GM21447 (cell line): ENCODE measurements around the gene ST3GAL5.

Source experiments
- ATAC-seq: cut with Tn5 transposase; IDR thresholded peaks from one replicate; pipeline ENCODE4 v1.9.1; 2021; ENCODE audit not compliant: unreplicated experiment

ST3GAL5 gene

DNA sequence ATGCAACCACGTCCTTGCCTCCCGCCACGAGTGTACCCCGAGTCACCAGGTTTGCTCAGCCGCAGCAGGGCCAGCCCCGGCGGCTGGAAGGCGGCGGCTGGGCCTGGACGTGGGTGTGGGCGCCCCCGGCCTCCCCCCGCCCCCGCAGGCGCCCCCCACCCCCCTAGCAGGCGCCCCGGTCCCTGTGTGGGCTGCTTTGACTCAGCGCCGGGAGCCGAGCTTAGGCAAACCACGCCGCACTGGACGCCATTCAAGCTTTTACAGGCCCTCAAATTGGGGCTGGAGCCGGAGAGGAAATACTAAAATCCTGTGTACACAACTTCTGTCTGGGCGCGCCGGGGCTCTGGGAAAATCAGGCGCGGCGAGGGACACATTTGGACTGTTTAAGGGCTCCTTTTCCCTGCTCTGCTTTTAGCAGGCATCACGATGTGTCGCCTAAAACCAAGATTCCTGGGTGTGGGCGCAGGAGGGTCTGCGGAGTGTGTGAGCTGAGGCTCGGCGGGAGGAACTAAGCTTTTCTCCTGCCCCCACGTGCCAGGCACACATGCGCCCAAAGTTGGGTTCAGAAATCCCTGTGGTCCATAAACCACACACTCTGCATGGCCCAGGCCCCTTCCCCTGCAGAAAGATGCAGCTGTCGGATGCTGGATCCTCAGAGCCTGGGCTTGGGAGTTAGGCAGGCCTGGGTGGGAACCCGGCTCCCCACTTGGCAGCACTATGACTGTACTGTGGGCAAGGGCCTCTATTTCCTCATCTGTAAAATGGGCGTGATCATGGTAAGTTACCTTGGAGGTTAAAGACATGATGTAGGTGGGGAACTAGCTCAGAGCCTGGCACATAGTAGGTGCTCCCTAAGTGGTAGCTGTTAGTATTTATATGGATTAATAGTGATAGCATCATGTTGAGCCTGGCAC lies 77.4 kb downstream of the ST3GAL5 start:
- ATAC-seq = no peak

DNA sequence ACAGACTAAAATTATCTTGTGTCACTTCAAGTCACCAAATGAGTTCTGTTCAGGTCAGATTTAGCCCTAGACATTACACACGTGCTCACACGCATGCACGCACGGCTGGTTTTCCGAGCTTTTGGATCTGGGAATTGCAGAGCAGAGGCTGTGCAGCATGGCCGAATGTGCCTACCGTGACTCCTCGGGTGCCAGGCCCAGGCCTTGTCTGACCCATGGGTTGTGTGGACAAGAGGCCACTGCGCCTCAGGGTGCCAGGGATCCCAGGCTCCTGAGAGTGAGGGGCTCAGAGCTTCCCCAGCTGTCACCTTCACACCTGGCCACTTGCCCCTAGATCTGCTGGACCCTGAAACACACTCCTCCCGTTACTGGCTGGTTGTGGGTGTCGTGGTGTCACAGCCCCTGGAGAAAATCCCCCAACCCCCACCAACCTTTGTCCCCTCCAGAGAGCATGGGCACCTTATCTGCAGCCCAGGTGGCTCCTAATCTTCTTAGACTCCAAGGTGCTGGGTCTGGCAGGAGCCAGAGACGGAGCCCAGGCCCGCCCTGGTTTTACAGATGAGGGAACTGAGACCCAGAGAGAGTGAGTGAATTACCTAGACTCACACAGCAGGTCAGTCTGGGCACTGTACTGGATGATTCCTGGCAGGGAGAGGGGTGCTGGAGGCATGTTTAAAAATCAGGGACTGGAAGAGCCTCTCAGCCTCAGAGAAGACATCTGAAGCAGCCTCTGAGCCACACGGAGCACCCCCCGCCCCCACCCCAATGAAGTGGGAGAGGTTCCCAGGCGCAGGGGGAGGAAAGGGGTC lies 78.2 kb downstream of the ST3GAL5 start:
- no peak for ATAC-seq

DNA sequence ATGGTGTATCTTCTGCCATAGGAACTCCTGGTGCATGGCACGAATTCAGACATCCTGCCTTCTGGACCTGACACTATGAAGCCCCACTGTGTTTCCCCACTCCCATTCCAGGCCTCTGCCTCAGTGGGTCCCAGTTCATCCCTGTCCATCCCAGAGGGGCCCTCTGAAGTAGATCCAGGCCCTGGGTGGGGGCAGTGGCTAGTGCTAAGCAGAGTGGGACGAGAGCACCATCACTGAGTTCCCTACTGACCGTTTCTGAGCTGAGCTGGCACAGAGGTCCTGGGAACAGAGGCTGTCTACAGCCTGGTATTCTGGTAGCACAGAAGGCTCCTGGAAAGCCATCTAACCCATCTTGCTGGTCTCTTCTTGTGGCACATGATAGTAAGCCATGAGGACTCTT lies 81.0 kb downstream of the ST3GAL5 start:
- ATAC-seq = no peak

DNA sequence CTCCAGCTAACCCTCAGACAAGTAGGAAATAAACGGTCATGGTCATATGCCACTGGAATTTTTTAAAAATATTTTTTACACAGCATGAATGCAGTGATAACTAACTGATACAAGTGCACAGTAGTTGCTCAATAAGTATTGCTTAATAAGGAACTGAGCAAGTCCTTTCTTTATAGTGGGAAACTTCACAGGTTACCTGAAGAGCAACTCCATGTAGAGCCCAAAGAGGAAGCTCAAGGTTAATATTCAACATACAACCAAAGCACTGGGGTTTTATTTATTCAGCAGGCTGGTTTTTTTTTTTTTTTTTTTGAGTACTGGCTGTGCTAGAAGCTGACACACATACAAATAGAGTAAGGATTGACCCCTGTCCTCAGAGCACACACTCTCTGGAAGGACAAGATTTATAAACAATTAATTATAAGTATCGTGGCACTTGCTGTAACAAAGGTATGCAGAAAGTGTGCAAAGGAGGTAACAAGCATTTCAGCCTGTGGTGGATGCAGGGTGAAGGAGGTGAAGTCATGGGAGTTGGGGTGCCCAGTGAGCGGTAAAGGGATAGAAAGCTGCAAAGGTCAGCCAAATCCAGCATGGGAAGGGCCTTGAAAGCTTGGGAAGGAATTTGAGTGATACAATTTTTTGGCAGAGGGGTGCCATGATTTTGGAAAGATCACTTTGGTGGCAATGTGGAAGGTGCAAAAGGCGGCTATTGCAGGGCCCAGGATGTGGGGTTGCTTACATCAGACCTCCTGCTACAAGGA lies 82.3 kb downstream of the ST3GAL5 start:
- no peak for ATAC-seq

DNA sequence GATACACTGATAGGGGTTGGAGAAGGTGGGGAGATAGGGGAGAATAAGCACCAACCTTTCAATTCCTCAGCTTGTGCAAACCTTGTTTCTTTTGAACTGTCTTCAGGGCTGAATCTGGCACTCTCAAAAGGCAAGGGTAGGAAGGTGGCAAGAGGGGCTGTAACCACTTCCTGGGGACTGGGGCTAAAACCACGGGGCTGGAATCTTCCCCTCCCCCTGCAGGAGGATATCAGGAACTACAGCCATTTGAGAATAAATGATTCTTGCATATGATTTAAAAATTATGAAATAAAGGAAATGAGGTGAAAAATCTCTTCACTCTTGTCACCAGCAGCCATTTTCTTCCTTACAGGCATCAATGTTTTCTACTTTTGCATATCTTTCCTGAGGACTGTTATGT lies 84.2 kb downstream of the ST3GAL5 start:
- ATAC-seq = no peak

DNA sequence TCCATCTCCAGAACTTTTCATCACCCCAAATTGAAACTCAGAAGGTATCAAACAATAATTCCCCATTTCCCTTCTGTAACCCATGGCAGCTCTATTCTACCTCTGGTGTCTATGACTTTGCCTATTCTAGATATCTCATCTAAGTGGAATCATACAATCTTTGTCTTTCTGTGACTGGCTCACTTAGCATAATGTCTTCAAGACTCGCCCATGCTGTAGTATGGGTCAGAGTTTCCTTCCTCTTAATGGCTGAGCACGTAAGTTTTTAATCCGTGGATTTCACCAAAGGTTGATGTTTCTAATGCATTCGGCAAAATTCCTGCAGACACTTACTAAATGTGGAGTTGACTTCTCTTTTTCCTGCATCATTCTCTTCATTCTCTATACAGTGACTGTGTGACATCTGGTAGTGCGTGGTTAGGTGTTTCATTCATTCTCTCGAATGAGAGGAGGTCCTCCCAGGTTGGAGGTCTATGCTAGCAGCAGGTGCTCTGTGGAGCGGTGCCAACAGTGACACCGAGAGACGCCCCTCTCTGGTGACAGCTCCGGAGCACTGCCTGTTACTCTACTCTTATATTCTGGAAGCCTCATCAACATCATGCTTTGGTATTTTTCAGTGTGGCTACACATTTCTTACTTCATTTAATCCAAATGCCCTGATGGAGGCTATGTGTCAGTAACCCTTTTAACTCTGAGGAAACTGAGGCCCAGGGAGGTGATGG lies 84.9 kb downstream of the ST3GAL5 start:
- no peak for ATAC-seq

DNA sequence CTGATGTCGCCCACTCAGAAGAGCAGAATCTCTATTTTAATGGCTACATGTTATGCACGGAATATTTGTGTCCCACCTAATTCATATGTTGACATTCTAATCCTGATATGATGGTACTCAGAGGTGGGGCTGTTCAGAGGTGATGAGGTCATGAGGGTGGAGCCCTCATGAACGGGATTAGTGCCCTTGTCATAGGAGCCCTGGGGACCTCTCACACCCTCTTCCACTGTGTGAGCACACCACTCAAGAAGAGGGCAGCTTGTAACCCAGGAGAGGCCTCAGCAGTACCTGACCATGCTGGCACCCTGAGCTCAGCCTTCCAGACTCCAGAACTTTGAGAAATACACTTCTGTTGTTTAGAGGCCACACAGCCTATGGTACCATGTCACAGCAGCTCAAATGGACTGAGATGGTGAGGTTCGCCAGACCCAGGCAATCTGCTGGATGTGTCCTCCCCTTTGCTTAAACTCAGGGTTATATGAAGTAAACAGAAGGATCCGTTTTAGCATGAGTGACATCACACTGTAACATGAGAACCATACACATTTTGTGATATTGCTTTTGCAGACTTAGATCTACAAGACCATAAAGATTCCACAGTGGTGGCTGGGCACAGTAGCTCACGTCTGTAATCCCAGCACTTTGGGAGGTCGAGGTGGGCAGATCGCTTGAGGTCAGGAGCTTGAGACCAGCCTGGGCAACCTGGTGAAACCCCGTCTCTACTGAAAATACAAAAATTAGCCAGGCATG lies 86.3 kb downstream of the ST3GAL5 start:
- no peak for ATAC-seq

DNA sequence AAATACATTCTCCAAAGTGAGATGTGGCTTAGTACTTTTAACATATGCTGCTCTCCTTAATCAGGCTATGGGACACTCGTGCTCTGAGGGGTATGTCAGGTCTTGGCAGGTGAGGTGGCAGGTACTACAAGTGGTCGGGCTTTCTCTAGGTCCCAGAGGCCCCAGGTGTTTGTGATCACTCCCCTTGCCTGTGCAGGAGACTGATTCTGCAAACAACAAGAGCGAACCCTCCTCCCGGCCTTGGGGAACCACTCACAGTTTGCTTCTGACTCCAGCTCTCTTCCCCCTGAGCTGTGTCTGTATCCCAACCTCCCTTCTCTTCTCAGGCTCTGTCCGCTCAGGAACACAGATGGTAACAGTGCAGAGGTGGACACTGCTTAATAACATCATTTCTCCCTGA lies 86.9 kb downstream of the ST3GAL5 start:
- ATAC-seq = no peak

DNA sequence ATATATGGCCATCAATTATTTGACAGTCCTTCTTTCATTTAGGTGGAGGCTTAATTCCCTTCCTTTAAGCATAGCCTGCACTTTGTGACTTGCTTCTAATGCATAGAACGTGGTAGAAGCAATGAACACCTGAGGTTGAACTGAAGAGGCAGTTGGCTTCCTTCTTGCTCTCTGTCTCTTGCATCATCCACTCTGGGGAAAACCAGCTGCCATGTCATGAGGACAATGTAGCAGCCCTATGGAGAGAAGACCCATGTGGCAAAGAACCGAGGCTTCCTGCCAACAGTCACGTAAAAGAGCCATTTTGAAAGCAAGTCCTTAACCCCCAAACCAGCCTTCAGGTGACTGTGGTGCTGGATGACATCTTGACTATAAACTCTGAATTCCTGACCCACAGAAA lies 88.2 kb downstream of the ST3GAL5 start:
- no peak for ATAC-seq

DNA sequence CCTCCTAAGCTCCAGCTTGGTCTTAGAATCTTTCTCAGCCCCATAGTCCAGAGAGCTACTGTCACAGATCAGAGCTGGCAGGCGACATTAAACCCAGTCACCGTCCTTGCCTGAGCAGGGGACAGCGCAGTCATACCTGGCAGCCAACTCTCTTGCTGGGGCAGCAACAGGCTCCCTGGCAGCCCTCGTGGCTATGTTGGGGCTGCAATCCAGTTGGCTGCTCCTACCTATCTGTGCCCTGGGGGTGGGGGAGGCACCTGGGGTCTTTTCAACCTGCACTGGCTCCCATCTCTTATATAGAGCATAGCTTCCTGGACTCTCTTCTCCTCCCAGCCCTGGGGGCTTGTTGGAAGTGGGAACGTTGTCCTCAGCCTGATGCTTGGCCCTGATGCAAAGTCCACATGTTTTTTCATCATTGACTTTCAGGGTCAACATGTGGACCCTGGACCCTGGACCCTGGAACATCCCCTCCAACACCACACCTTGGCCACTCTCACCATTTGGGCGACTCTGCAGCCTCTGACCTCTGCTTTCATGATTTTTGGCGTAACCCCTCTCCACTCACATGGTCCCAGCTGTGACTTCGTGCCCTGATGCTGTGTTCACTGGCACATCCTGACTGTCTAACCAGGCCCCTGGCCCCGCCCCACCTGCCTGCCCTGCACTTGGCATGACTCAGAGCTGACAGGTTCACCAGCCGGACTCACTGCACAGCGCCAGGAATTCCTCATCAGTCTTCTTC lies 89.4 kb downstream of the ST3GAL5 start:
- no peak for ATAC-seq

DNA sequence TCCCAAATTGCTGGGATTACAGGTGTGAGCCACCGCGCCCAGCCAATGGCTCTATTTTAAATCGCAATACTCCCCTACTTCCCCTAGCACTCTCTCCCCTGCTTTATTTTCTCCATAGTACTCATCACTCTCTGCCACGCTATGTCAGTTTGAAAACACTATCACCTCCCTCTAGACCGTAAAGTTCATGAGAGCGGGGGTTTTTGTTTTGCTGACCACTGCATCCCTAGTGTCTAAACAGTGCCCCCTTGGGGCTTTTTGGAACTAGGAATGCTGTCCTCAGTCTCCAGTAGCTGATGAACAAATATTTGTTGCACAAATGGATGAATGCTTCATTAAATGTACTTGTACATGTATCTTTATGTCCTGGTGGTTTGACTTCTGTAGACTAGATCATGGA lies 90.9 kb downstream of the ST3GAL5 start:
- no peak for ATAC-seq

DNA sequence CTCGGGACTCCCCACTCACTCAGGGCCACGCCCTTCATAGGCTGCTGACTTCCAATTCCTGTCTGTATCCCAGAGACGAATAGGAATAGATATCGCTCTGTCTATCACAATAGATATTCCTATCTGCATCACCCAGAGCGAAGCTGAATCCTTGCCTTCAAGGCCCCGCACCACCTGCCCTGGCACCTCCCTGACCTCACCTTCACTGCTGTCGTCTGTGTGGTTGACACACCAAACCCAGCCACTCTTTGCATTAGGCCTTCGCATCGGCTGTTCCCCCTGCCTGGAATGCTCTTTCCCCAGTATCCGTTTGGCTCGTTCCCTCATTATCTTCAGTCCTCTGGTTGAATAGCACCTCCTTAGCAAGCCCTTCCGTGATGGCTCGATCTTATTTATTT lies 91.5 kb downstream of the ST3GAL5 start:
- ATAC-seq = no peak

DNA sequence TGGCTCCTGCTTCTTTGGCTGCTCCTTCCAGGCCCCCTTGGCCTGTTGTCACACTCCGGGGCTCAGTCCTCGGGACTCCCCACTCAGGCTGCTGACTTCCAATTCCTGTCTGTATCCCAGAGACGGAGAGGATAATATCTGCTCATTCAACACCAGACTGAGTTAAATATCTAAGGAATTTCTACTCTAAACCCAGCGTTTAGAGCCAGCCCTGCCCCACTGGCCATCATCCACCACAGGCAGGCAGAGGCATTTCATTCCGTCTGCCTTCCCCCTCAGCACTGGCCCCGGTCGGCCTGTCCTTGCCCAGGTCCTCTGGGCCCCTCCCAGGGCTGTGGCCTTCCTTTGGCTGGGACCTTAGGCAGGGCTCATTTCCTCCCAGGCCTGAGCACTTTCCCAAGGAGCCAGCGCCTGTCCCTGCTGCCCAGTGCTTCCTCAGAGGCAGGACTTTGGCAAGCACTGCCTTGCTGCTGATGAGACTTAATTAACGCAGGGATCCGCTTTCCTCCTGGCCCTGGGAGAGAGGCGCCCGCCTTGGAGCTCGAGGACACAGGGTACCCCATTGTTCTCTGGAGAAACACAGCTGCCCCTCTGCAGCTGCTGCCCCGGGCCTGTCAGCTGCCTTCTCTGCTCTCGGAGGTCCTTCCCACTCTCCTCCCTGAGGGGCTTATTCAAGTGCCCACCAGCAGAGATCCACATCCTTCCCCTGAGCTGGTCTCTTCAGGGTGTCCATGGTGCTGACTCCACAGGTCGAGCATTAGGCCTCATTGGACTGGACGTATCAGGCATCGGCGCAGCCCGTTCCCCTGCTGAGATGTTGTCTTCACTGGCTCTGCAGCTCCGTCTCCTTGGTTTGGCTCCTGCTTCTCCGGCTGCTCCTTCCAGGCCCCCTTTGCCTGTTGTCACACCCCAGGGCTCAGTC lies 92.2 kb downstream of the ST3GAL5 start:
- ATAC-seq = no peak

DNA sequence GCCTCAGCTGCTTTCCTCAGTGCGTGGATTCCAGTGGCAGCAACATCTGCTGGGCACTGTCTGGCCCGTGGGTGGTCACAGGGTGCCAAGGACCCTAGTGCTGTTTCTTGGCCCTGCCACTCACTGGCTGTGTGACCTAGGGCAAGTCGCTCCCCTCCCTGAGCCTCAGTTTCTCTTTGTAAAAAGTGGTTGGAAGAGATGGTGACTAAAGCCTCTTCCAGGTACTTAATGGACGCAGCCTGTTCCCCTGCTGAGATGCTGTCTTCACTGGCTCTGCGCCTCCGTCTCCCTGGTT lies 92.8 kb downstream of the ST3GAL5 start:
- ATAC-seq = no peak

DNA sequence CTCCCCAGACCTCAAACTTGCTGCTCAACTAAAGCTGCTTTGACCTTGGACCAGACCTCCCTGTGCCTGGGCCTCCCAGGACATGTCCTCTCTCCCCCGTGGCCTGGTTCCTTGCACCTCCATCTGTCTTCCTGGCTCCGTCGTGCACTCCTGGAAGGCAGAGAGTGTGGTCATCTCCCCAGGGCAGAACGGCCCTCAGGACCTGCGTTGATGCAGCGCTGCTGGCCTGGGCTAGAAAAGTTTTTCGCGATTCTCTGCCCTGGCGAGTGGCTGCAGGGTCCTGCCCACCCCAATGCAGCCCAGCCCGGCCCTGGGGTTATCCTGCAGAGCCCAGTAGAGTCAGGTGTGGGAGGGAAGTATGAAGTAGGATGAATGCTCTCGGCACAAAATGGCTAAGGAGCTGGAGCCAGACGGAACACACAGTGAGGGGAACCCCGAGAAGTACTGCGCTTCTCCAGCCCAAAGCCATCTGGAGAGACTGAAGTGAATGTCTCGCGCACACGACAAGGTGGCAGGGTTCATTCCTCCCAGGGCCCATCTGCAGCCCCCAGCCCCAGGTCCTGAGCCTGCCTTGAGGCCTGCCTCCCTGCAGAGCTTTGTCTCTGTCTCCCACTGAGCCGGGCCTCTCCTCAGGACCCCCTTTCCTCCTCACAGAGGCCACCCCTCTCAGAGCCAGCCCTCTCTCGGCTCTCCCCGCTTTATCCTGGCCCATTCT lies 93.3 kb downstream of the ST3GAL5 start:
- ATAC-seq = no peak

DNA sequence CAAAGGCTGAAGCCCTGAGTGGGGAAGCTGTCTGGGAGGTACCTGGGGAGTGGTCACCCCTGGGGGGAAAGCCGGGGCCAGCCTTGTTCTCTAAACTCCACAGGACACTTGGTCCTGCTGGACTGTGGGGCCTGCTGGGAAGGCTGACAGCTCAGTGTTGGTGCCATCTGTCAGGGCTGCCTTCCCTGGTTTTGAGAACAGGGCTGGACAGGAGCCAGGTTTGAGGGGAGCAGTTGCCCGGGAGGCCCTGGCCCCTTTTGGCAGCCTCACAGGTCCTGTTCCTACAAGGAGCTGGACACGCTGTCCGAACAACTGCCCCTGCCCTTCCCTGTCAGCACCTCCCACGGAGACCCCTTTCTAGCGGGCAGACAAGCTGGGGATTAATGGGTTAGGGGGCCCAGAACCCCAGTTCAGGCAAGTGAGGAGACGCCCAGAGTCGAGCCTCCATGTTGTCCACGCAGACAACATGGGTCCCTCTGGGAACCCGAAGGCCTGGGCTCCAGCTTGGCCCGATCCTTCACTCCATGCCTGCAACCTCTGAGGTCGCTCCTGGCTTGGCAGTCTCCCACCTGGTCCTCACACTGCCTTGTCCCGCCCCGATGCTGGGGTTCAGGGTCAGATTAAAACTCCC lies 94.2 kb downstream of the ST3GAL5 start:
- no peak for ATAC-seq

DNA sequence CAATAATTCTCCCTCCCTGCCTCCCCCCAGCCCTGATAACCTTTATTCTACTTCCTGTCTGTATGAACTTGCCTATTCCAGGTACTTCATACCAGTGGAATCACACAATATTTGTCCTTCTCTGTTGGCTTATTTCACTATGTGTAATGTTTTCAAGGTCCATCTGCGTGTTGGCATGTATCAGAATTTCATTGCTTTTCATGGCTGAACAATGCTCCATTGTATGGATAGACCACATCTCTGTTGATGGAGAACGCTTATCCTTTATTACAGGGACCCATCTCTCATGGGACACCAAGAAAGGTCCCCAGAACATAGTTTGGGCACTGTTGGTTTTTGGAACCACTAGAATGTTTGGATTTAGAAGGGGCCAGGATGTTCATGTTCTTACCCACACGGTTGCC lies 94.8 kb downstream of the ST3GAL5 start:
- ATAC-seq = no peak
